HG02571 (cell line): ENCODE data around the gene EPS8L2.

ENCODE experiments used
- ATAC-seq: cut with Tn5 transposase; IDR thresholded peaks from one replicate; pipeline ENCODE4 v1.9.1; 2021; ENCODE audit warnings: mild to moderate bottlenecking, moderate library complexity; ENCODE audit not compliant: unreplicated experiment

EPS8L2 gene

GRCh38 chr11:760236-760635 lies 54.2 kb downstream of the EPS8L2 start:
- no peak for ATAC-seq

GRCh38 chr11:761526-762108 lies 55.6 kb downstream of the EPS8L2 start:
- no peak for ATAC-seq

- no peak for ATAC-seq
These were observed 56.5 kb downstream of the EPS8L2 start for GRCh38 chr11:762421-763072.

GRCh38 chr11:763073-763463 lies 57.0 kb downstream of the EPS8L2 start:
- ATAC-seq: no peak

GRCh38 chr11:763549-764321 lies 57.7 kb downstream of the EPS8L2 start:
- no peak for ATAC-seq

- ATAC-seq: no peak
These were observed 58.4 kb downstream of the EPS8L2 start for GRCh38 chr11:764322-765024.

GRCh38 chr11:765025-765801 lies 59.2 kb downstream of the EPS8L2 start:
- ATAC-seq: no peak

GRCh38 chr11:765802-766091 lies 59.7 kb downstream of the EPS8L2 start:
- no peak for ATAC-seq

- no peak for ATAC-seq
These were observed 60.3 kb downstream of the EPS8L2 start for GRCh38 chr11:766106-766935.

GRCh38 chr11:766936-767210 lies 60.8 kb downstream of the EPS8L2 start:
- ATAC-seq: no peak

- ATAC-seq: no peak
These were observed 61.2 kb downstream of the EPS8L2 start for GRCh38 chr11:767238-767637.

- no peak for ATAC-seq
These were observed 64.0 kb downstream of the EPS8L2 start for GRCh38 chr11:769887-770641.

- no peak for ATAC-seq
These were observed 64.9 kb downstream of the EPS8L2 start for GRCh38 chr11:770642-771616.

- ATAC-seq: no peak
These were observed 65.7 kb downstream of the EPS8L2 start for GRCh38 chr11:771617-772204.

GRCh38 chr11:772429-773390 lies 66.7 kb downstream of the EPS8L2 start:
- no peak for ATAC-seq

GRCh38 chr11:773425-773824 lies 67.4 kb downstream of the EPS8L2 start:
- ATAC-seq: no peak

GRCh38 chr11:773830-774229 lies 67.8 kb downstream of the EPS8L2 start:
- ATAC-seq: no peak
